ENCODE measurements around the gene UBE2U.
"Not testable (repeated sequence)": the region's sequence is repeated elsewhere in the genome, so short reads cannot be mapped to it uniquely, and the experiment has no call there.

The UBE2U gene

GRCh38 chr1:64242895-64243756, 39.7 kb downstream of the UBE2U start:
- peak; percentile 65 for DNase-seq

GRCh38 chr1:64243757-64244080, 40.3 kb downstream of the UBE2U start:
- no peak for DNase-seq

GRCh38 chr1:64245495-64245894, 42.1 kb downstream of the UBE2U start:
- DNase-seq, result no peak

- DNase-seq, result peak; percentile 79
Observed at GRCh38 chr1:64246294-64246917, 43.0 kb downstream of the UBE2U start.

GRCh38 chr1:64248065-64248464, 44.6 kb downstream of the UBE2U start:
- DNase-seq, result no peak

GRCh38 chr1:64250472-64250871, 47.0 kb downstream of the UBE2U start:
- DNase-seq, result not testable (repeated sequence)

GRCh38 chr1:64251971-64252370, 48.5 kb downstream of the UBE2U start:
- DNase-seq, result no peak

- not testable (repeated sequence) for DNase-seq
Observed at GRCh38 chr1:64257233-64257632, 53.8 kb downstream of the UBE2U start.

- DNase-seq, result not testable (repeated sequence)
Observed at GRCh38 chr1:64258444-64258843, 55.0 kb downstream of the UBE2U start.

- DNase-seq, result no peak
Observed at GRCh38 chr1:64263335-64263734, 59.9 kb downstream of the UBE2U start.

GRCh38 chr1:64263856-64264255, 60.4 kb downstream of the UBE2U start:
- no peak for DNase-seq

GRCh38 chr1:64265141-64265540, 61.7 kb downstream of the UBE2U start:
- DNase-seq, result no peak

GRCh38 chr1:64266991-64267390, 63.6 kb downstream of the UBE2U start:
- DNase-seq, result no peak

- DNase-seq, result peak; percentile 90
Observed at GRCh38 chr1:64268653-64269557, 65.5 kb downstream of the UBE2U start.

- no peak for DNase-seq
Observed at GRCh38 chr1:64269558-64269884, 66.1 kb downstream of the UBE2U start.

GRCh38 chr1:64280001-64280400, 76.6 kb downstream of the UBE2U start:
- no peak for DNase-seq

GRCh38 chr1:64282351-64282750, 78.9 kb downstream of the UBE2U start:
- DNase-seq, result peak; percentile 30

GRCh38 chr1:64287071-64287470, 83.6 kb downstream of the UBE2U start:
- no peak for DNase-seq

- no peak for DNase-seq
Observed at GRCh38 chr1:64290420-64290819, 87.0 kb downstream of the UBE2U start.

- no peak for DNase-seq
Observed at GRCh38 chr1:64291931-64292330, 88.5 kb downstream of the UBE2U start.

- DNase-seq, result no peak
Observed at GRCh38 chr1:64292399-64292798, 89.0 kb downstream of the UBE2U start.

- DNase-seq, result no peak
Observed at GRCh38 chr1:64293820-64294219, 90.4 kb downstream of the UBE2U start.

- no peak for DNase-seq
Observed at GRCh38 chr1:64295136-64295535, 91.7 kb downstream of the UBE2U start.

- no peak for DNase-seq
Observed at GRCh38 chr1:64295561-64295960, 92.1 kb downstream of the UBE2U start.

Measured in NCI-H510A treated with DMSO at 0.1 percent for 48 hours (cell line).